SK-N-SH (cell line): ENCODE data around the gene TMEM50B.

Experiments used
- CTCF ChIP-seq: fragments of 200-600 bp; sonication (generic); IDR thresholded peaks from 2 replicates; pipeline ENCODE4 v1.6.1; 2017; ENCODE audit warnings: antibody characterized with exemption, mild to moderate bottlenecking, moderate library complexity
- GABPA ChIP-seq: IDR thresholded peaks from 2 replicates; pipeline ENCODE4 v1.4.0; 2012; ENCODE audit warnings: low read depth, mild to moderate bottlenecking
- RAD21 ChIP-seq: IDR thresholded peaks from 2 replicates; pipeline ENCODE4 v1.6.1; 2012; ENCODE audit warnings: mild to moderate bottlenecking, low read length
- SIN3A ChIP-seq: IDR thresholded peaks from 2 replicates; pipeline ENCODE4 v1.6.1; 2012; ENCODE audit warnings: low read depth, mild to moderate bottlenecking, low read length, moderate library complexity, borderline replicate concordance
- TAF1 ChIP-seq: IDR thresholded peaks from 2 replicates; pipeline ENCODE4 v1.6.1; 2012; ENCODE audit warnings: low read depth, mild to moderate bottlenecking, low read length, moderate library complexity, borderline replicate concordance
- TEAD4 ChIP-seq: IDR thresholded peaks from 2 replicates; pipeline ENCODE4 v1.4.0; 2012; ENCODE audit warnings: mild to moderate bottlenecking, borderline replicate concordance; ENCODE audit not compliant: insufficient read depth
- TF ChIP-seq, protein P1 (sequence below): IDR thresholded peaks from 2 replicates; pipeline ENCODE4 v1.6.1; 2012; ENCODE audit warnings: mild to moderate bottlenecking, low read depth, low read length, moderate library complexity

DNA sequence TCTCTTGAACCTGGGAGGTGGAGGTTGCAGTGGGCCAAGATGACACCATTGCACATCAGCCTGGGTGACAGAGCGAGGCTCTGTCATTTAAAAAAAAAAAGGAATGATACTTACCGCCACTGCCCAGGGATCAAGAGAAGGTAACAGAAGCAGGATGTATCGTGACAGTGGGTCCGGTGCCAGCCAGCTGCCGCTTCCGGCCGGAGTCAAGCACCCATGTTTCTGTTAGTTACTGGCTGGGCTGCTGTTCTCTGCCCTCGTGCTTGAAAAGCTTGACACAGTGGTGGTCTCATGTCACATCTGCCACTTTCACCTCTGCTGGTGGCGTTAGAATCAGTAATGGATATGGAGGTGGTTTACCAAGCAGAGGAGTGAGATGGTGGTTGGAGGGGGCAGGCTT is 55.6 kb downstream of the TMEM50B start:
- TF ChIP-seq CTCF (no peak), TEAD4 (no peak), GABPA (no peak), TAF1 (no peak), RAD21 (no peak), SIN3A (no peak)
- TF ChIP-seq, protein P1, sequence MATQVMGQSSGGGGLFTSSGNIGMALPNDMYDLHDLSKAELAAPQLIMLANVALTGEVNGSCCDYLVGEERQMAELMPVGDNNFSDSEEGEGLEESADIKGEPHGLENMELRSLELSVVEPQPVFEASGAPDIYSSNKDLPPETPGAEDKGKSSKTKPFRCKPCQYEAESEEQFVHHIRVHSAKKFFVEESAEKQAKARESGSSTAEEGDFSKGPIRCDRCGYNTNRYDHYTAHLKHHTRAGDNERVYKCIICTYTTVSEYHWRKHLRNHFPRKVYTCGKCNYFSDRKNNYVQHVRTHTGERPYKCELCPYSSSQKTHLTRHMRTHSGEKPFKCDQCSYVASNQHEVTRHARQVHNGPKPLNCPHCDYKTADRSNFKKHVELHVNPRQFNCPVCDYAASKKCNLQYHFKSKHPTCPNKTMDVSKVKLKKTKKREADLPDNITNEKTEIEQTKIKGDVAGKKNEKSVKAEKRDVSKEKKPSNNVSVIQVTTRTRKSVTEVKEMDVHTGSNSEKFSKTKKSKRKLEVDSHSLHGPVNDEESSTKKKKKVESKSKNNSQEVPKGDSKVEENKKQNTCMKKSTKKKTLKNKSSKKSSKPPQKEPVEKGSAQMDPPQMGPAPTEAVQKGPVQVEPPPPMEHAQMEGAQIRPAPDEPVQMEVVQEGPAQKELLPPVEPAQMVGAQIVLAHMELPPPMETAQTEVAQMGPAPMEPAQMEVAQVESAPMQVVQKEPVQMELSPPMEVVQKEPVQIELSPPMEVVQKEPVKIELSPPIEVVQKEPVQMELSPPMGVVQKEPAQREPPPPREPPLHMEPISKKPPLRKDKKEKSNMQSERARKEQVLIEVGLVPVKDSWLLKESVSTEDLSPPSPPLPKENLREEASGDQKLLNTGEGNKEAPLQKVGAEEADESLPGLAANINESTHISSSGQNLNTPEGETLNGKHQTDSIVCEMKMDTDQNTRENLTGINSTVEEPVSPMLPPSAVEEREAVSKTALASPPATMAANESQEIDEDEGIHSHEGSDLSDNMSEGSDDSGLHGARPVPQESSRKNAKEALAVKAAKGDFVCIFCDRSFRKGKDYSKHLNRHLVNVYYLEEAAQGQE, result no peak
